AG09319 (cell line): Measurements from ENCODE around the gene PAFAH1B2.

Experiments
- DNase-seq: peaks from one replicate; pipeline ENCODE4 v3.0.0-alpha.2; 2010; ENCODE audit warnings: low read depth; ENCODE audit errors: extremely low read depth
- CTCF ChIP-seq: IDR thresholded peaks from 2 replicates; pipeline ENCODE4 v1.5.1; 2011; ENCODE audit warnings: low read depth, mild to moderate bottlenecking, inconsistent platforms, low read length, moderate library complexity

The PAFAH1B2 gene

DNA sequence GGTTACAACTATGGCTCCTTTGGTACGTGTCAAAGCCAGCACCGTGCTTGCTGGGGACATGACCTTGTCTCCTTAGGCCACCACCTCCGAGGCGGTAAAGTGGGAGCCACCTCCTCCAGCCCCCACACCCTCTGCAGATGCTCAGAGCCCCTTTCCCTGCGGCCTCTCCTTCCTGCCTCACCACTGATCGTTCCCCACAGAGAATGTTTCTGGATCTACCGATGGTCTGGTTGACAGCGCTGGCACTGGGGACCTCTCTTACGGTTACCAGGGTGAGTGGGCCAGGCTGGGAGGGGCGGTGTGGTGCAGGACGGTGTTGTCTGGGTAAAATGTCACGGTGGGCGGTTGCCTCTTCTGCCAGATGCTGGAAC, 43.3 kb downstream of the PAFAH1B2 start:
- DNase-seq: no peak

GRCh38 chr11:117187799-117188481, 43.9 kb downstream of the PAFAH1B2 start:
- no peak for DNase-seq
- TF ChIP-seq CTCF: no peak

More for the DNA sequence above, 43.3 kb downstream of the PAFAH1B2 start:
- no peak for TF ChIP-seq CTCF

DNA sequence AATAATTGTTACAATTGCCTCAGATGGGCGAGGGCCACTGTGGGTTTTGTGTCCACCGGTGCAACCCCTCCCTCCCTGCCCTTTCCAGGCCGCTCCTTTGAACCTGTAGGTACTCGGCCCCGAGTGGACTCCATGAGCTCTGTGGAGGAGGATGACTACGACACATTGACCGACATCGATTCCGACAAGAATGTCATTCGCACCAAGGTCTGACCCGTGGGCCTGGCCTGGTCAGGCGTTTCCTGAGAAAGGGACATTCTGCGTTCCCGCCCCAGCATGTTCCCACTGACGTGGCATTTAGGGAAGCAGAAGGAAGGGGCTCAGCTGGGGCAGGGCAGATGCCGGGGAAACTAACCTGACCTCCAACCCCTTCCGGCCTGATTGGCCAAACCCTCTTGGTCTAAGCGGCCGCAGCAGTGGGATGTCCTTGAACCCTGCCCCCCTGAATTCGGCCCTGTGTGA, 44.6 kb downstream of the PAFAH1B2 start:
- no peak for DNase-seq
- no peak for TF ChIP-seq CTCF

DNA sequence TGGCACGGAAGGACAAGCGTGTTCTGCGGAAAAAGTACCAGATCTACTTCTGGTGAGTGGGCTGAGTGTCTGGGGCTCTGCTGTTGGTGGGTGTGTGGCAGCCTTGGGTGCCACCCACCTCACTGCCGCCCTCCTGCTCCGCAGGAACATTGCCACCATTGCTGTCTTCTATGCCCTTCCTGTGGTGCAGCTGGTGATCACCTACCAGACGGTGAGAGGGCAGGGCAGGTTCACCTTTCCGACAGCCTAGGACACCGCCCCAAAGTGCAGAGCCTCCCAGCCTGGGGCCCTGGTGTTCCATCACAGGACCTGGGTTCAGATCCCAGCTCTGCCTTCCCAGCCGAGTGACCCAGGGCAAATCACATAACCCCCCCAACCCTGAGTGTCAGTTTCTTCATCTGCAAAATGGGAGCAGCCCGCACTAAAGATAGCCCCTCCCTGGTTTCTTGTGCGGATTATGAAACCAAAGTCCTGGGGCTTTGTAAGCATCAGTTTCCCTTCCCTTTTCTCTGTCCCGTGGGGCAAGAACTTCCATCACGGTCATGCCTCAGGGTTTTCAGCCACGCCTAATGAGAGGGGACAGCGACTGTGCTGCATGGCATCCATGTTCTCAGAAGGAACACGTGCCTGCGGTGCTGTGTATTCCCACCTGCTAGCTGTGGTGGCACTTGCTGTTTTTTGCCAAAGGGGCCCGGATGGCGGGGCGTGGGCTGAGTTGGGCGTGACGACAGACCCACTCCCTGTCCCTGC, 45.3 kb downstream of the PAFAH1B2 start:
- TF ChIP-seq CTCF: no peak
- DNase-seq: no peak

GRCh38 chr11:117189941-117190544, 46.0 kb downstream of the PAFAH1B2 start:
- no peak for DNase-seq
- TF ChIP-seq CTCF: no peak

DNA sequence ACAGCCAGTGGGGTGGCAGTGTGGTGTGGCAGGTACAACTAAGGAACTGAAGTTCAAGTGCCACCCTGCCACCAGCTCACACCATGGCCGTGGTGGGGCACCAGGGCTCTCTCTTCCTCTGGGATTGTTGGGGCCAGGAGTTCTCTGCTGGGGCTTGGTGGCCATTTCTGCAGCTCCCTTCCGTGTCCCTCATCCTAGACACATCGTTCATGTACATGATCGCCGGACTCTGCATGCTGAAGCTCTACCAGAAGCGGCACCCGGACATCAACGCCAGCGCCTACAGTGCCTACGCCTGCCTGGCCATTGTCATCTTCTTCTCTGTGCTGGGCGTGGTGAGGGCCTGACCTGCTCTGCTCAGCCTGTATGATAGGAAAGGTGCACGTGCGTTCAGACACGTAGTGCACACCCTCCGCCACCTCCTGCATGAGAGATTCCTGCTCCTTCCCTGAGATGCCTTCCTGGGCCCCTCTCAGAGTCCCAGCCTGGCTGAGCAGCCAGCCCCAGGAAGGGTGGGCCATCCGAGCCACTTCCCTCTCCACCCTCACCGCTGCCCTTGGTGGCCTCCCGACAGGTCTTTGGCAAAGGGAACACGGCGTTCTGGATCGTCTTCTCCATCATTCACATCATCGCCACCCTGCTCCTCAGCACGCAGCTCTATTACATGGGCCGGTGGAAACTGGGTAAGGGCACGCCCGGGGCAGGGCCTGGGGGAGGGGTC, 47.8 kb downstream of the PAFAH1B2 start:
- TF ChIP-seq CTCF: no peak
- DNase-seq: no peak
